Measurements from ENCODE around the gene RANBP3L.

RANBP3L gene

GRCh38 chr5:36269478-36269877 lies 32.2 kb downstream of the RANBP3L start (continued):
- TF ChIP-seq, protein P1, sequence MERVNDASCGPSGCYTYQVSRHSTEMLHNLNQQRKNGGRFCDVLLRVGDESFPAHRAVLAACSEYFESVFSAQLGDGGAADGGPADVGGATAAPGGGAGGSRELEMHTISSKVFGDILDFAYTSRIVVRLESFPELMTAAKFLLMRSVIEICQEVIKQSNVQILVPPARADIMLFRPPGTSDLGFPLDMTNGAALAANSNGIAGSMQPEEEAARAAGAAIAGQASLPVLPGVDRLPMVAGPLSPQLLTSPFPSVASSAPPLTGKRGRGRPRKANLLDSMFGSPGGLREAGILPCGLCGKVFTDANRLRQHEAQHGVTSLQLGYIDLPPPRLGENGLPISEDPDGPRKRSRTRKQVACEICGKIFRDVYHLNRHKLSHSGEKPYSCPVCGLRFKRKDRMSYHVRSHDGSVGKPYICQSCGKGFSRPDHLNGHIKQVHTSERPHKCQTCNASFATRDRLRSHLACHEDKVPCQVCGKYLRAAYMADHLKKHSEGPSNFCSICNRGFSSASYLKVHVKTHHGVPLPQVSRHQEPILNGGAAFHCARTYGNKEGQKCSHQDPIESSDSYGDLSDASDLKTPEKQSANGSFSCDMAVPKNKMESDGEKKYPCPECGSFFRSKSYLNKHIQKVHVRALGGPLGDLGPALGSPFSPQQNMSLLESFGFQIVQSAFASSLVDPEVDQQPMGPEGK (CRISPR knock-in tag; IDR thresholded peaks at IDR 0.05; ENCODE audit: borderline replicate concordance): no peak
- no peak for TF ChIP-seq SNAI2 (CRISPR knock-in tag; IDR thresholded peaks at IDR 0.05)
- no peak for TF ChIP-seq ZNF8 (CRISPR knock-in tag; IDR thresholded peaks at IDR 0.05)
- no peak for TF ChIP-seq CSRNP3 (CRISPR knock-in tag; IDR thresholded peaks at IDR 0.05)
- TF ChIP-seq TCF4 (CRISPR knock-in tag; IDR thresholded peaks at IDR 0.05; ENCODE audit: borderline replicate concordance): no peak
- TF ChIP-seq RARB (CRISPR knock-in tag; IDR thresholded peaks at IDR 0.05): no peak
- no peak for TF ChIP-seq ESRRG (CRISPR knock-in tag; IDR thresholded peaks at IDR 0.05)
- no peak for TF ChIP-seq ZFP30 (CRISPR knock-in tag; IDR thresholded peaks at IDR 0.05)

- no peak for ATAC-seq
- no peak for TF ChIP-seq GLIS3 (CRISPR knock-in tag; IDR thresholded peaks at IDR 0.05)
- no peak for TF ChIP-seq ARNTL (CRISPR knock-in tag; IDR thresholded peaks at IDR 0.05; ENCODE audit: borderline replicate concordance, low read depth)
- no peak for TF ChIP-seq RARB (CRISPR knock-in tag; IDR thresholded peaks at IDR 0.05)
- TF ChIP-seq ZFP3 (CRISPR knock-in tag; IDR thresholded peaks at IDR 0.05): no peak
- no peak for TF ChIP-seq CSRNP3 (CRISPR knock-in tag; IDR thresholded peaks at IDR 0.05)
- TF ChIP-seq ZNF565 (CRISPR knock-in tag; conservative IDR thresholded peaks at IDR 0.05; ENCODE audit: low read depth): no peak
- no peak for TF ChIP-seq OSR1 (CRISPR knock-in tag; IDR thresholded peaks at IDR 0.05)
- no peak for TF ChIP-seq ESRRG (CRISPR knock-in tag; IDR thresholded peaks at IDR 0.05)
- TF ChIP-seq BACH2 (CRISPR knock-in tag; IDR thresholded peaks at IDR 0.05; ENCODE audit: borderline replicate concordance): no peak
- TF ChIP-seq, protein P2, sequence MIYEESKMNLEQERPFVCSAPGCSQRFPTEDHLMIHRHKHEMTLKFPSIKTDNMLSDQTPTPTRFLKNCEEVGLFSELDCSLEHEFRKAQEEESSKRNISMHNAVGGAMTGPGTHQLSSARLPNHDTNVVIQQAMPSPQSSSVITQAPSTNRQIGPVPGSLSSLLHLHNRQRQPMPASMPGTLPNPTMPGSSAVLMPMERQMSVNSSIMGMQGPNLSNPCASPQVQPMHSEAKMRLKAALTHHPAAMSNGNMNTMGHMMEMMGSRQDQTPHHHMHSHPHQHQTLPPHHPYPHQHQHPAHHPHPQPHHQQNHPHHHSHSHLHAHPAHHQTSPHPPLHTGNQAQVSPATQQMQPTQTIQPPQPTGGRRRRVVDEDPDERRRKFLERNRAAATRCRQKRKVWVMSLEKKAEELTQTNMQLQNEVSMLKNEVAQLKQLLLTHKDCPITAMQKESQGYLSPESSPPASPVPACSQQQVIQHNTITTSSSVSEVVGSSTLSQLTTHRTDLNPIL (CRISPR knock-in tag; IDR thresholded peaks at IDR 0.05; ENCODE audit: low read depth): no peak
- TF ChIP-seq TOX (CRISPR knock-in tag; IDR thresholded peaks at IDR 0.05; ENCODE audit: borderline replicate concordance): no peak
- TF ChIP-seq TCF4 (CRISPR knock-in tag; IDR thresholded peaks at IDR 0.05; ENCODE audit: borderline replicate concordance): no peak
- TF ChIP-seq ZFP30 (CRISPR knock-in tag; IDR thresholded peaks at IDR 0.05): no peak
- no peak for TF ChIP-seq PPARA (CRISPR knock-in tag; IDR thresholded peaks at IDR 0.05; ENCODE audit: borderline replicate concordance)
- TF ChIP-seq, protein P3, sequence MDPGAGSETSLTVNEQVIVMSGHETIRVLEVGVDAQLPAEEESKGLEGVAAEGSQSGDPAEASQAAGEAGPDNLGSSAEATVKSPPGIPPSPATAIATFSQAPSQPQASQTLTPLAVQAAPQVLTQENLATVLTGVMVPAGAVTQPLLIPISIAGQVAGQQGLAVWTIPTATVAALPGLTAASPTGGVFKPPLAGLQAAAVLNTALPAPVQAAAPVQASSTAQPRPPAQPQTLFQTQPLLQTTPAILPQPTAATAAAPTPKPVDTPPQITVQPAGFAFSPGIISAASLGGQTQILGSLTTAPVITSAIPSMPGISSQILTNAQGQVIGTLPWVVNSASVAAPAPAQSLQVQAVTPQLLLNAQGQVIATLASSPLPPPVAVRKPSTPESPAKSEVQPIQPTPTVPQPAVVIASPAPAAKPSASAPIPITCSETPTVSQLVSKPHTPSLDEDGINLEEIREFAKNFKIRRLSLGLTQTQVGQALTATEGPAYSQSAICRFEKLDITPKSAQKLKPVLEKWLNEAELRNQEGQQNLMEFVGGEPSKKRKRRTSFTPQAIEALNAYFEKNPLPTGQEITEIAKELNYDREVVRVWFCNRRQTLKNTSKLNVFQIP (CRISPR knock-in tag; IDR thresholded peaks at IDR 0.05; ENCODE audit: borderline replicate concordance, low read depth): no peak
- no peak for TF ChIP-seq ISL1 (CRISPR knock-in tag; IDR thresholded peaks at IDR 0.05)
- no peak for TF ChIP-seq ZC3H10 (CRISPR knock-in tag; IDR thresholded peaks at IDR 0.05)
These were observed 33.8 kb downstream of the RANBP3L start for GRCh38 chr5:36267905-36268304.

DNA sequence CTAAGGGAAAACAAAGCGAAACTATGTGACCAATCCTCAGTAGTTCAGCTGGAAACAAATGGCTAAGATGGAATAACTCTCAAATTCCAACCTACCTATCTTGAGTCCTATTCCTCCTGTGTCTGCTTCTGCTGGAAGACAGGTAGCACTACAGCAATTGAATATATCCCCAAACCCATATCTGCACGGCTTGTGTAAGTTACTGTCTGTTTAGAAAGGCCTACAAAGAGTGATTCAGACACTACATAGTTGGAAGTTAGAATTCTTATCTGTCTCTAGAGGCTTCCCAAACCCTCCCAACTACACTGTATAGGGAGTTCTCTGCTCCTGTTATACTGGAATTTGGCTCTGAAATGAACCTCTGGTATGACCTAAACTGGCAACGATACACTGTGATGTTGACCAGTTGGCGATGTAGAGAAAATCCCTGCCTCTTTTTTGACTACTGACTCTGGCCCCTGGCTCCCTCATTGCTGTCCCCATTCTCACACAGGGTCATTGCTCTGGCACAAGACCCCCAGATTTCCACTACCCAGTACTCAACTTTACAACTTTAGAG lies 37.4 kb downstream of the RANBP3L start:
- TF ChIP-seq ARNTL (CRISPR knock-in tag; IDR thresholded peaks at IDR 0.05; ENCODE audit: borderline replicate concordance, low read depth) (no peak), ZNF70 (CRISPR knock-in tag; IDR thresholded peaks at IDR 0.05) (no peak), GLIS3 (CRISPR knock-in tag; IDR thresholded peaks at IDR 0.05) (no peak), TCF4 (CRISPR knock-in tag; IDR thresholded peaks at IDR 0.05; ENCODE audit: borderline replicate concordance) (no peak), ZC3H10 (CRISPR knock-in tag; IDR thresholded peaks at IDR 0.05) (no peak), SNAI2 (CRISPR knock-in tag; IDR thresholded peaks at IDR 0.05) (no peak), TOX (CRISPR knock-in tag; IDR thresholded peaks at IDR 0.05; ENCODE audit: borderline replicate concordance) (no peak), BACH2 (CRISPR knock-in tag; IDR thresholded peaks at IDR 0.05; ENCODE audit: borderline replicate concordance) (no peak), RARB (CRISPR knock-in tag; IDR thresholded peaks at IDR 0.05) (no peak), CSRNP3 (CRISPR knock-in tag; IDR thresholded peaks at IDR 0.05) (no peak)
- TF ChIP-seq, protein P2 (CRISPR knock-in tag; IDR thresholded peaks at IDR 0.05; ENCODE audit: low read depth): no peak
- ATAC-seq: no peak
